HTERT RPE-1 (cell line): Measurements from ENCODE around the gene CORO2A.
"Not testable (repeated sequence)": the region's sequence is repeated elsewhere in the genome, so short reads cannot be mapped to it uniquely, and the experiment has no call there.

Experiments used
- in situ Hi-C: fragments of 300-500 bp; cut with MboI; formaldehyde crosslinking; loops from 4 replicates; pipeline ENCODE4 v1.14.3; 2020; ENCODE audit warnings: low sequenced_read_pairs

The CORO2A gene

DNA sequence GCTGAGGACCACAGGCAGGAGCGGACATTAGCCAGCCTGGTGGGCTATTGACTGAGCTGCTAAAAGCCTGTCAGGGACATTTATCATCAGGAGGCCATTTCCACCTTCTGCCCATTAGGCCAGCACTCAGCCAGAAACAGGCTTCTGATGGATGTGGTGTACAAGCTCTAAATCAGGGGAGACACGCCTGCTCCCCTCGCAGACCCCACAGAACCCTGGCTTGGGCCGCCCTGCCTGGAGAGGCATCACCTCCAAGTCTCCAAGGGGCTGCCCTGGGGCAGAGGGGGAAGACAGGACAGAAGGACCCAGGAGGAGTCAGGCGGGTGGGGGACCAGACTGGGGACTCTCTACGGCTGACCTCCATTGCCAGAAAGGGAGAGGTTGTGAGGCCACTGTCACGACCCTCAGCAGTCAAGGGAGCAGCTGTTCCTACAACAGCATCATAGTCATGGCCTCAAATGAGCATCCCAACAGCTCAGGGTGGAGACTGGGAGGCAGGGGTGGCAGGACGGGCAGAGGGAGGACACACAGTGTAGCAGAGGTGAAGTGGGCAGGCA is 49.4 kb downstream of the CORO2A start:
- in situ Hi-C loops: no loop called here

- in situ Hi-C loops: no loop called here
Measured at GRCh38 chr9:98142182-98142907, 50.1 kb downstream of the CORO2A start.

DNA sequence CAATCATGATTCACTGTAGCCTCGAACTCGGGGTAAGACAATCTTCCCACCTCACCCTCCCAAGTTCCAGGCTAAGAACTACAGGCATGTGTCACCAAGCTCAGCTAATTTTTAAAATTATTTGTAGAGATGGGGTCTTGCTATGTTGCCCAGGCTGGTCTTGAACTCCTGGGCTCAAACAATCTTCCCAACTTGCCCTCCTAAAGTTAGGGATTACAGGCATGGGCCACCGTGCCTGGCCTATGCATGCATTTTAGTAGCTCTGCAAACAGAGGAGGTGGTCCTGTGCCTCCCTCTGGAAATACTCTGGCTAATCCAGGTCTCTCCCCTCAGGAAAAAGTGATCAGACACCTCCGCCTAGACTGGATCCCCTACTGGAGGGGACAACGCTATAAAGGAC is 51.9 kb downstream of the CORO2A start:
- in situ Hi-C loops: no loop called here

DNA sequence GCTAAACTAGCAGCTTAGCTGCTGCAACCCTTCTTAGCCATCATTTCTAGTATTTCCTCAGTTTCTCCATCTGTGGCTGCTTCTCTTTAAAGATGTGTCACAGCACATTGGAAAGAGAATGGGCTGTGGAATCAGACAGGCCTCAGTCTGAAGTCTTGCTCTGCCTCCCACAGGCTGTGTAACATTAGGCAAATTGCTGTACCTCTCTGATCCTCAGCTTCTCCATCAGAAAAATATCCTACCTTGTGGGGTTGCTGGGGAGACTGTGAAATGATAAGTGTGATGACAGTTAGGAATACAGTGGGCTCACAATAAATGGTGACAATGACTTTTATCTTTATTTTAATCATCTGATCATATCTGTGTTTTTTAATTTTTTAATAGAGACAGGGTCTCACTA is 55.9 kb downstream of the CORO2A start:
- in situ Hi-C loops: no loop called here

GRCh38 chr9:98135938-98136337 is 56.5 kb downstream of the CORO2A start:
- in situ Hi-C loops: no loop called here

DNA sequence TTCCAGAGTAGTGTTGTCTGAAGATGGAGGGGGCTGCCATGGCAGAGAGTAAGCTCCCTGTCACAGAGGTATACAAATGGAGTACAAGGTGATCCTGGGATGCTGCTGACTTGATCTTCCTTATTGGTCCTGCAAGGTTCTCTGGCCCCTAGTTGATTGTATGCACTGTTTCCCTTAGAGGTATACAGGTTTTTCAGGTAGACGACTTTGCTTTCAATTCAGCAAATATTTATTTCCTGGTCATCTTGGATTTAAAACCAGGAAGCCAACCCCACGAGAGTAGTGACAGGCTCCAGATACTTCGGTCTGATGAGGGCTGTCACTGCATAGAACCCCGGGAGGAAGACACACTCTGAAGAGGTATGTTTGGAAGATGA is 56.9 kb downstream of the CORO2A start:
- in situ Hi-C loops: no loop called here

DNA sequence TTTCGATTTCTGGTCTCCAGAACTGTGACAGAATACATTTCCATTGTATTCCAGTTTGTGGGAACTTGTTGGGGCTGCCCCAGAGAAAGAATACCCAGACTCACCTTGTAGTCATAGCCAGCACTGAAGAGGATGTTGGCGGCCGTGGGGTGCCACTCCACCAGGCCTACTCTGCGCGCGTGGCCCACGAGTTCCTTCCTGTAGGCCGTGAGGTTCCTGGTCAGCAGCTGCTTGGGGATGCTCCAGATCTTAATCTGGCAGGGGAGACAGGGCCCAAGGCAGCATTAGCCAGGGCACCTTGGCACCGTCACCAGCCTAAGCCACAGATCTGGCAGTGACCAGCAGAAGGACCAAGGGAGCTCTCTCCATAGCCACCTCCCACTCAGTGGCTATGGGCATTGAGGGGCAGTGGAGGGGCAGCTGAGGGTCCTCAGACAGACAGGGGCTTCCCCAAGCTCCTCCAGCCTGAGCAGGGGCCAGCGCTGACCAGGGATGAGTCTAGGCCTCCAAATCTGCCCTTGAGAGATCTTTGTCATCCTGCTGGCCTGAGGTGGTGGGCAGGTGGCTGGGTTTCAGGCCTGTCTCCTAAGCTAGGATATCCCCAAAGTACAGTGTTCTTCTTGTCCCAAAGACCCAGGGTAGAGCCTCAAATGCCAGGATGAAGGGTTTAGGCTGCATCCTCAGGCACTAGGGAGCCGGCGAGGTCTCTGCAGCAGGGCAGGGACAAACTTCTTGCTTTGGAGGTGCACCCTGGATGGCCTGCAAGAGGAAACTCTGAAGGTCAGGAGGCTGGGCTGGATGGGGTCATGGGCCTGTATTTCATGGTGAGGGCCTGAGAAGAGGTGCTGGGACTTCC is 57.5 kb downstream of the CORO2A start:
- in situ Hi-C loops: no loop called here

DNA sequence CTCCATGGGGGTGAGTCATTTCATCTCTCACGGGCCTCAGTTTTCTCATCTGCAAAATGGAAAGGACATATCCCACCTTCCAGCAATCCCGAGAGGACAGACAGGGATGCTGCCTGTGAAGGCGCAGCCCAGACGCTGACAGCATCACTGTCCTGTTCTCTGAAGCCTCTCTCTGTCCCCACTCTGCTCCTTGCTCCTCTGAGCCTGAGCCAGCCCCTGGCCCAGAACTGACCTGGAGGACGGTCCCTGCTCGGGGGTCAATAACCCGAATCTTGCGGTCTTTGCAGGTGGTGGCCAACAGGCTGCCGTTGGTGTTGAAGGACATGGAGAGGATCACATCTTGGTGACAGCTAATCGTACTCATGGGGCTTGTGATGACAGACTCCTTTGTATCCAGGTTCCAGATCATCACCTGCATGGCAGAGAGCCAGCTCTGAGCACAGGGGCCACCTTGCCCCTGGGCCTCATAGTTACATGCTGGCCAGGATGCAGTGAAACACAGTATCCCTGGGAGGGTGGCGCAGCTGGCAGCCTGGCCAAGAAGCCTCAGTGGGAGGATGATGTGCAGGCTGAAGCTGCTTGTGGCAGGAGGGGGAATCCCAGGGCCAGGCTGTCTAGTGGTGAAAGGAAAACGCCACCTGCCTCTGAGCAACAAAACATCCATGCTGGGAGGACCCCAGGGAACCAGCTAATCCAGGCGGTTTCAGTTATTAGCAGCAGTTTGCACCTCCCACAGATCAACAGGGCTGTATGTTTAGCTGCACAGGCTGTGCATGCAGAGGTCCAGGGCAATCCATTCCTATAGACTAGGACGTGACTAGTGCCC is 59.4 kb downstream of the CORO2A start:
- in situ Hi-C loops: no loop called here

GRCh38 chr9:98132158-98132557 is 60.3 kb downstream of the CORO2A start:
- in situ Hi-C loops: no loop called here

- in situ Hi-C loops: no loop called here
Measured at GRCh38 chr9:98130576-98131228, 61.7 kb downstream of the CORO2A start.

DNA sequence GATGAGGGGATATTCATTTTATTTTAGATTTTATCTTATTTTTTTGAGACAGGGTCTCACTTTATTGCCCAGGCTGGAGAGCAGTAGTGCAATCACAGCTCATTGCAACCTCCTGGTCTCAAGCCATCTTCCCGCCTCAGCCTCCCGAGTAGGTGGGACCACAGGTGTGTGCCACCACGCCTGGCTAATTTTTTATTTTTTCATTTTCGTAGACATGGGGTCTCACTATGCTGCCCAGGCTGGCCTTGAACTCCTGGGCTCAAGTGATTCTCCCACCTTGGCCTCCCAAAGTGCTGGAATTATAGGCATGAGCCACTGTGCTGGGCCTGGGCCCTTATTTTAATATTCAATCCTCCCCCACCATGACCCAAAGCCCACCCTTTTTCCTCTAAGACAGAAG is 62.4 kb downstream of the CORO2A start:
- in situ Hi-C loops: not testable (repeated sequence)

DNA sequence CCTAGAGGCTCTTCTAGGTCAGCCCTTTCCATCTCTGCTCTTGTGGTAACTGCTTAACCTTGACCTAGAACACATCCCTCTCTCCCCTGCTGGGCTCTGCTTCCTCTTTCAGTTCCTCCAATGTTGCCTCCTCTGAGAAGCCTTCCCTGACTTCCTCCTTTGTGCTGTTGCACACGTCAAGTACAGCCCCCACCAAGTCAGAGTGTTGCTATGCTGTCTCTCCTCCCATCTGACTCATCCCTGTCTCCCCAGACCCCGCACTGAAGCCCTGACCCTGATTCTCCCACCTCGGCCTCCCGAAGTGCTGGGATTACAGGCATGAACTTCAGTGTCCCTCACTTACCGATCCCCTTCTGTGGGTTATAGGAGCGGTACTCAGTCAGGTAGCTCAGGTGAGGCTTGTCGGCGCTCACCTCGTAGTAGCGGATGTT is 63.0 kb downstream of the CORO2A start:
- in situ Hi-C loops: no loop called here

- in situ Hi-C loops: no loop called here
Measured at GRCh38 chr9:98128316-98128715, 64.1 kb downstream of the CORO2A start.

GRCh38 chr9:98127226-98127625 is 65.2 kb downstream of the CORO2A start:
- in situ Hi-C loops: no loop called here

DNA sequence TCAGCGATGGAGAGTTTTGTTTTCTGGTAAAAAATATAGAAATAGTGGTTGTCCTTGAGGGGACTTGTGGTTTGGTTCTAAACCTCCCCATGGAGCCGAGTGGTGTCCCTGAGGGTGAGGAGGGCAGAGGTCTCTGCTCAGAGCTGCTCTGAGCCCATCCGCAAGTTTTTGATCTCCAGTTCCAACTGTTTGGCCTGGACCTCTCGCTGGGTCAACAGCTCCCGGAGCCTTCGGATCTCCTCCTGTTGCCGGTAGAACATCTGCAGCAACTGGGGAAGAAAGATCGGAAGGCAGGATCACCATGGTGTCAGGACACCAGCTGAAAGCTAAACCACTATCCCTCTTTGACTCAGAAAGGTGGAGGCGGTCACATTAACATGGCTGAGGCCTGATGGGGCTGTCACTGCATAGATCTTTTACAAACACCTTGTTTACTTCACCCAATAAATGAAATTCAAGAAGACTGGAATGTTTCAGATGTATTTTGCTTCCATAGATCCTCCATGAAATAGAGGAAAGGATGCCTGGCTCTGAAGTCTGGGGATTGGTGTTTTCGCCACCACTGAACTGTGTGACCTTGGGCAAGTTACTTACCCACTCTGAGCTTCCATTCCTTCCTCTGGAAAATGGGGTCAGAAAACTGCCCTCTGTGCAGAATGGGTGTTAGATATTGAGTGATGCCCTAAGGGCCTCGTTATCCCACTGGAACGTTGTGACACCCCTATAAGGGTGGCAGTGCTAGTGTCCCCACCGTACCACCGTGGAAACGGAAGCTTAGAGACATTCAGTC is 67.6 kb downstream of the CORO2A start:
- in situ Hi-C loops: no loop called here

GRCh38 chr9:98124091-98124490 is 68.3 kb downstream of the CORO2A start:
- in situ Hi-C loops: not testable (repeated sequence)

DNA sequence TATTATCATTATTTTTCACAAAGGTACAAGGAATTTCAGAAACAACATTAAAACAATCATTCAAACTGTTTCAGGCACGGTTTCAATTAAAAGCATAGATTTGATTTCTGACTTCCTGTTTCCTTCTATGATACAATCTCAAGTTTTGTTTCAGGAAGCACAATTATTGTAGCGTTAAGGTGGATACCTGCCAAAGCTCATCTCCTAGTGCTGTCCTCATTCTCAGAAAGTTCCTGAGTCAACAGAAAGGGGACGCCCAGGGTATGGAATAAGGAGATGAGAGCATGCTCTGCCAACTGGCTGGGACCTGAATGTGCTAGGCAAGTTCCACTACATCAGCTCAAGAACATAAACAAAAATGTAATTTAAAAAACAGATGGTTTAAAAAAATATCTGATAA is 71.4 kb downstream of the CORO2A start:
- in situ Hi-C loops: no loop called here

- in situ Hi-C loops: no loop called here
Measured at GRCh38 chr9:98120476-98120875, 72.0 kb downstream of the CORO2A start.

- in situ Hi-C loops: no loop called here
Measured at GRCh38 chr9:98118640-98119601, 73.5 kb downstream of the CORO2A start, which contains the start of gene TRIM14. Gene TRIM14 (minus strand): TSS chr9:98119222. CDS start chr9:98119188, 34 bp downstream.
